Inflammatory macrophage treated with lipopolysaccharide for 1 hour (primary cell): Measurements from ENCODE around the gene PAIP2B.
"Not testable (repeated sequence)": the region's sequence is repeated elsewhere in the genome, so short reads cannot be mapped to it uniquely, and the experiment has no call there.

Experiments used
- DNase-seq, 2 donors: peaks; one replicate each; pipeline ENCODE4 v3.0.0-alpha.2; 2020 to 2022

Gene PAIP2B

GRCh38 chr2:71215447-71215846 lies 11.5 kb downstream of the PAIP2B start:
- no peak for DNase-seq

DNA sequence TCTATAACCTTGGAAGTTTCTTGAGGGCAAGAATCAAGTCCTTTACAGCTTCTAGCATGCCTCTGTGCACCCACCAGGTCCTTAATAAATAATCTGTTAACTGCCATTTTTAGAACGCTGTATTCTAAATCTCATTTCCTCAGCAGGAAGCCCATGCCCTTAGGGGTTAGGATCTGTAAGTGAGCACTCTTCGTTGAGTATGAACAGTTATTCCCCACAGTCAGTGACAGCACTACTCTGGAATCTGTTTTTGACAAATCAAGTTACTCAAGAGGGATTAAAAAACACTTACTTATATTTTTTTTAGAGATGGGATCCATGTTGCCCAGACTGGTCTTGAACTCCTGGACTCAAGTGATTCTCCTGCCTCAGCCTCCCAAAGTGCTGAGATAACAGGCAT lies 14.6 kb downstream of the PAIP2B start:
- no peak for DNase-seq

GRCh38 chr2:71210292-71210691 lies 16.6 kb downstream of the PAIP2B start:
- DNase-seq: no peak

DNA sequence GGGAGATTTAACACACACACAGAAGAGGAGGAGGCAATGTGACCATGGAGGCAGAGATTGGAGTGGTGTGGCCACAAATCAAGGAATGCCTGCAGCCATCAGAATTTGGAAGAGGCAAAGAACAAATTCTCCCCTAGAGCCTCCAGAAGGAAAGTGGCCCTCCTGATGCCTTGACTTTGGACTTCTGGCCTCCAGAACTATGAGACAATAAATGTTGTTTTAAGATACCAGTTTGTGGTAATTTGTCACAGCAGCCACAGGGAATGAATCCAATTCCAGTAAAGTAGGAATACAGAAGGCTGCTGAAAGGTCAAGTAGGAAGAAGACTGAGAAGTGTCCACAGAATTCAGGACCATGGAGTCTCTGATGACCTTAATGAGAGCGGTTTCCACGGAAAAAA lies 18.1 kb downstream of the PAIP2B start:
- DNase-seq: no peak

GRCh38 chr2:71207601-71208000 lies 19.3 kb downstream of the PAIP2B start:
- no peak for DNase-seq

GRCh38 chr2:71206271-71206670 lies 20.6 kb downstream of the PAIP2B start:
- no peak for DNase-seq

- DNase-seq: no peak
Measured at GRCh38 chr2:71191570-71191943, 35.3 kb downstream of the PAIP2B start.

DNA sequence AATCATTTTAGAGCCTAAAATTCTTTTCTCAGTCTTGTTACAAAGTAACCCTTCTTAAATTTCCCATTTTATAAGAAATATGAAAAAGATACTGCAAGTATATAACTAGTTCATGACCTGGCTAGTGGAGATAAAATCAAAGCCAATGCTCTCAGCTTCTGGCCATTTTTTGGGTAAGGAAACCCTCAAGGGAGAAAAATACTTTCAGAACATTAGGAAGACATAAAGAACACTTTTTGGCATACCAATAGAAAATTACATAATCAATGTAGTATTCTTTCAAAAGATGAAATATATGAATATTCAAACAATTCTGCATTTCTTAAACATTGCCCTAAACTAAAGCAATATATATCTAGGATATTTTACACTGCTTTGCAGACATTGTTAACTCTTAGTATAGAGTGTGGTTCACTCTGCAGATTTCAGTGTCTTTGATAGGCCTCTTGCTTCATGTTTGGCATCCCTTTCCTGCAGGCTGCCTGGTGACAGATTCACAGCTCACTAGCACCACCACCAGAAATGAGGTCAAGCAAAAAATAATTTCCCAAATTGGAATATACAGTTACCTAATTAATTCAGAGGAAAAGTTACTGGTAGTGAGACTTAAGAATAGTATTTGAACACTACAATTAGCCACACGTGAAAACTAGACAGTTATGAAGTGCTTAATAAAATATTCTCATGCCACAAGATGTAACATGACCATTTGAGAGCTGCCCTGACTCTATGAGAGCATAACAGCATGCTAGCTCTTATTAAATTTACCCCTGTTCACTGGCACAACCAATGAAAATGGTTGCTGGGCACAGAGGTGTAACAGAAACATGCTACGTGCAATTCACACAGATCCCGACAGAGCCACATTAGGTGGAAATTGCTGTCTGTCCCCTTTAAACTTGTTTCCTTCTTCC lies 36.0 kb downstream of the PAIP2B start:
- peak; percentile 6 to 42 for DNase-seq

DNA sequence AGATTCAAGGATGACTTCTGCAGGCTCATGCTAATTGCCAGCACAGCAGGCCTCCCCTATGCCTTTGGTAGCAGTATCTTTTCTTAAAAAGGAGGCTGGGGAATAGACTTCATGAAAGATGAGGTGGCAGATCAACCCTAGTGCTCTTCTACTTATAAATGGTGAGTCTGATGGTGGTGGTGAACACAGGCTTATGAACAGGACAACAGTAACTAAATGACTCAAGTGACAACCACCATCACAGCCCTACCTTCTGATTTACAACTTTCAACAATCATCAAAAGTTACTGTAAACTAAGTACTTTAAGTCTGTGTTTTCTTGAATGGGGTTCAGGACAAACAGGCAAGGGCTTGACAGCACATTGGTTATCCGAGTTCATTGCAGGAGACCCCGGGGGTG lies 39.3 kb downstream of the PAIP2B start:
- DNase-seq: no peak

DNA sequence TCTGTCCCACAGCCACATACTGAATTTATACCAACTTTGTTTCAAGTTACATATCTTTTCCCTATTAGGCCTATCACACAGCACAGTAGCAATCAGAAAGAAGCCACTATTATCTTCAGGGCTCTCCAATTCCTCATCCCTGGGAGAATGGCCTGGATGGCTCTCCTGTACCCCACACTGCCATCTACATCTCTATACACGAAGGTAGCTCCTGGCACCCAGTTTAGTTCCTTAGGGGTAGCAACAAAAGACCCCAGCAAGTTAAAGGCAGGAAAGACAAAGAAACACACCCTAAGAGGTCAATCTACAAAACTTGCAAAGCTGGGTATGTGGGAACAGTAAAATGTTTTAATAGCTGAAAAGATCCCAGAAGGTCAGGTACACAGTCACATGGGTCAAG lies 39.9 kb downstream of the PAIP2B start:
- no peak for DNase-seq

DNA sequence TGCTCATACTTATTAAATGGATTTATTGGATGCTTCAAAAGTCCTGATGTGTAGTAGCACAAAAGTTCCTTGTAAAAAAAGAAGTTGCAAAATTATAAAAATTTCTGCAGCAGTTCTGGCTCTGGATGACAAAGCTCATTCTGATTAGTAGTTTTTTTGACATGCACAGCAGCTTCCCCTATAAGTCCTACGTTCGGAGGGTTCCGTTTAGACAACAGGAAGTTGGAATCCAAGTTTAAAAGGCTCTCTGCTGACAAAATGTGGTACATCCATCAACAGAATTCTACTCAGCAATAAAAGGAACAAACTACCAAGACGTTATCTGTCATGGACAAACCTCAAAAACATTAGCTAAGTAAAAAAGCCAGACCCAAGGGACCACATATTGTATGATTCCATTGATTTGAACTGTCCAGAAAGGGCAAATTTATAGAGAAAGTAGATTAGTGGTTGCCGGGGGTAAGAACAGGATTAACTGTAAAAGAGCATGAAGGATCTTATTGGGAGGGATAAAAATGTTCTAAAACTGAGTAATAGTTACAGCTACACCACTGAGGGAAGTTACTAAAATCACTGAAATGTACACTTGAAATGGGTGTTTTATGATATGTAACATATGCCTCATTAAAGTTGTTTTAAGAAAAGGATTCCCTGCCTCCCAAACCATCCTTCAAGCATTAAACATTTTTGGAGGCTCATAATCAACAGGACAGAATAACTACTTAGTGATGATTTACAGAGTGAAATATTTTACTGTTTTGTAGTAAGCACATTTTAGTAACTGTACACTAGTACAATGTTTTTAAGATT lies 43.4 kb downstream of the PAIP2B start:
- peak in 1 of 2 donors; percentile 20 for DNase-seq

GRCh38 chr2:71181316-71181715 lies 45.6 kb downstream of the PAIP2B start:
- no peak for DNase-seq

DNA sequence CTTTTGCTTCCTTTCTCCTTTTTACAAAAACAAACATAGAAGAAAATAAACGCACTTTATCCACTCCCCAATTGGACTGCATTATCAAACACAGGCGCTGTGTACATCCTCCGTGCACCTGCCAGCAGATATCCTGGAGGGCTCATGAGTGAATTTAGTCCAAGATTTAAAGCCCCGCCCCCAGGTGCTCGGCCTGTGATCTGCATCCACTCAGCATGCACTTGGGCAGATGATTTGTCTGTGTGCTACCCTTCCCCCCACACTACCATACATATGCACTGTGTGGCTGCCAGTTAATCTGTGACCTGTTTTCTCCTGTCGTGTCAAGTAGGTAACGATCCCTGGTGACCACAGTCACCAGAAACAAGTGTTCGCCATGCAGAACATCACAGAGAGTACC lies 48.1 kb downstream of the PAIP2B start:
- not testable (repeated sequence) for DNase-seq

DNA sequence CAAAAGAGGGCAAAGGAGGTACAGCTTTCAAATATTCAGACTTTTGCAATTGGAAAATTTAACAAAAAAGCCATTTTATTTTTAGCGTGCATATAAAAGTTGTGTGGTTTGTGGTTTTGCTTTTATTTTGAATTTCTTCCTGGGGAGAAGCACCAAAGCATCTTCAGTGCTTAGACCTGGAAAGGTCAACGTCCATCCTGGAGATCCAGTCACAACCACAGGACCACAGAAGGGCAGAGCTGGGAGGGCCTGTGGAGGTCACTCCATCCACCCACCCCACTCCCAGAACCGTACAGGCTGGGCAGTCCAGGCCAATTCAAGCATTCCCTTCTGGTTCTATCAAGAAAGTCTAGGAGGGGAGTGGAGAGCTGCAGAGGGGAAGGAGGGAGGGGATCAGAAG lies 52.7 kb downstream of the PAIP2B start:
- no peak for DNase-seq

- no peak for DNase-seq
Measured at GRCh38 chr2:71173096-71173495, 53.8 kb downstream of the PAIP2B start.

DNA sequence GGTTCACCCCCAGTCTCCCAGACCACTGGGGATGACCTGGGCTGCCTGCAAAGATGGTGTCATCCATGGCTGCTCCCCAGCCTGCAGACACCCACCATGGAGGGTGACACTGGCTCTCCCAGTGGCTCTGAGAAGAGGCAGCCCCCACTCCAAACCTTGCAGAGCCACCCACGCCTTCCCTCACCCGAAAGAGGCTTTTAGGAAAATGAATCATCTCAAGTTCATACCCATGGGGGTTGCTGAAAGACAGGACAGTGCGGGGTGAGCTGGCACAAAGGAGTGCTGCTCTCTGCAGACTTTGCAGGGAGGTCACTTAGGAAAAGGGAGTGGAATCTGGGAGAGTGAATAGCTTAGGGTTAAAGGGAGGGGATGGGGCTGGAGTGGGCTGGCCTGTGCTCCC lies 60.1 kb downstream of the PAIP2B start:
- DNase-seq: no peak

DNA sequence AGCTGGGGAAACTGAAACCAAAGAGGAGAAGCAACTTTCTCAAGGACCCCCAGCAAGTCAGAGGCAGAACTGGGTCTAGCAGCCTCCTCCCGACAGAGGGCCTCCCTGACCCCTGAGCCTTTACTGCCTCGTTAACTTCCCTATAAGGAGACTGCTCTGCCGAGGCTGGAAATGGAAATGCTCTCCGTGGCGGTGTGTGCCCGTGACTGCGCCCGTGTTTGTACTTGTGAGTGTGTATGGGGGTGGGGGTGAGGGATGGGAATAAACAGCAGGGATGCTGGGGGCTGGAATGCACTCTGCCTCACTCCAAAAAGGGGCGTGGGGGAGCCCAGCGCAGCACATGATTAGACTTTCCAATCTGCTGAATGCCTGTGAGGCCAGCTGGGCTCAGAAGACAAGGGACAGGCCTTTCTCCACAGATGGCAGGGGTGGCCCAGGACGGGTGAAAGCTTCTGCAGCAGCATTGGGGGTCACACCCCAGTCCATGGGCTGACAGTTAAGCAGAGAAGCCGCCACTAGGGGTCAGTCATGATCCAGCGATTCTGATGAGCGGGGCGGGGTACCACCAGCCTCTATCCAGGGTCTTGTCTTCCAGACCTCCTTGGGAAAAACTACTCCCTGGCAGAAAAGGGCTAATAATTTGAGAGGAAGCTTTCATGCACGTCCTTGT lies 69.6 kb downstream of the PAIP2B start:
- DNase-seq: peak in 1 of 2 donors; percentile 77

- DNase-seq: no peak
Measured at GRCh38 chr2:71156573-71156972, 70.3 kb downstream of the PAIP2B start.

GRCh38 chr2:71155846-71156245 lies 71.1 kb downstream of the PAIP2B start:
- DNase-seq: no peak

GRCh38 chr2:71154798-71155197 lies 72.1 kb downstream of the PAIP2B start:
- no peak for DNase-seq

GRCh38 chr2:71154279-71154678 lies 72.6 kb downstream of the PAIP2B start:
- no peak for DNase-seq

GRCh38 chr2:71153585-71154224 lies 73.2 kb downstream of the PAIP2B start:
- DNase-seq: no peak

- no peak for DNase-seq
Measured at GRCh38 chr2:71151620-71152019, 75.3 kb downstream of the PAIP2B start.
